LNCAP (cell line): ENCODE measurements around the gene SUN3.

ENCODE experiments used
- TF ChIP-seq, protein P1 (sequence below): fragments of 450-650 bp; IDR thresholded peaks from 2 replicates; pipeline ENCODE4 v1.5.1; 2017; ENCODE audit warnings: mild to moderate bottlenecking

The SUN3 gene

GRCh38 chr7:48004638-48005037, 24.3 kb downstream of the SUN3 start:
- TF ChIP-seq, protein P1, sequence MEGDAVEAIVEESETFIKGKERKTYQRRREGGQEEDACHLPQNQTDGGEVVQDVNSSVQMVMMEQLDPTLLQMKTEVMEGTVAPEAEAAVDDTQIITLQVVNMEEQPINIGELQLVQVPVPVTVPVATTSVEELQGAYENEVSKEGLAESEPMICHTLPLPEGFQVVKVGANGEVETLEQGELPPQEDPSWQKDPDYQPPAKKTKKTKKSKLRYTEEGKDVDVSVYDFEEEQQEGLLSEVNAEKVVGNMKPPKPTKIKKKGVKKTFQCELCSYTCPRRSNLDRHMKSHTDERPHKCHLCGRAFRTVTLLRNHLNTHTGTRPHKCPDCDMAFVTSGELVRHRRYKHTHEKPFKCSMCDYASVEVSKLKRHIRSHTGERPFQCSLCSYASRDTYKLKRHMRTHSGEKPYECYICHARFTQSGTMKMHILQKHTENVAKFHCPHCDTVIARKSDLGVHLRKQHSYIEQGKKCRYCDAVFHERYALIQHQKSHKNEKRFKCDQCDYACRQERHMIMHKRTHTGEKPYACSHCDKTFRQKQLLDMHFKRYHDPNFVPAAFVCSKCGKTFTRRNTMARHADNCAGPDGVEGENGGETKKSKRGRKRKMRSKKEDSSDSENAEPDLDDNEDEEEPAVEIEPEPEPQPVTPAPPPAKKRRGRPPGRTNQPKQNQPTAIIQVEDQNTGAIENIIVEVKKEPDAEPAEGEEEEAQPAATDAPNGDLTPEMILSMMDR: no peak

DNA sequence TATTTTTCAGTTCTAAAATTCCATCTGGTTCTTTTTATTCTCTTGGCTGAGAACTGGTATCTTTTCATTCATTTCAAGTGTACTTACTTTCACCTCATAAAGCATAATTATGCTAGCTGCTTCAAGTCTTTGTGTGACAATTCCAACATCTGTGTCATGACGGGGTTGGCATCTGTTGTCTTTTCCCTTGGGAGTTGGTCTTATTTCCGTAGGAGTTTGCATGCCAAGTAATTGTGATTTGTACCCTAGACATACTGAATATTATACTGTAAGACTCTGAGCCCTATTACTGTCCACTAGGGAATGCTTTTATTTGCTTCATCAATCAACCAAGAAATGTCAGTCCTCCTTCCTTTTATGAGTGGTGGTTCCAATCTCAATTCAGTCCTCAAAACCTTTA, 24.9 kb downstream of the SUN3 start:
- TF ChIP-seq, protein P1: no peak

DNA sequence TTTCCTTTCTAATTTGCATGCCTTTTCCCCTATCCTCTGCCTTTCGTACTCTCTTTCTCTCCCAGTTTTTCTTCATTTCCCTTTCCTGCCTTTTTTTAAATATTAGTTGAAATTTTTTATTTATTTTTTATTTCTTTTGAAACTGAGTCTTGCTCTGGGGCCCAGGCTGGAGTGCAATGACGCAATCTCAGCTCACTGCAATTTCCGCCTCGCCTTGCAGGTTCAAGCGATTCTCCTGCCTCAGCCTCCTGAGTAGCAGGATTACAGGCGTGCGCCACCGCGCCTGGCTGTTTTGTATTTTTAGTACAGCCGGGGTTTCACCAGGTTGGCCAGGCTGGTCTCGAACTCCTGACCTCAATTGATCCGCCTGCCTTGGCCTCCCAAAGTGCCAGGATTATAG, 29.5 kb downstream of the SUN3 start:
- TF ChIP-seq, protein P1: no peak

- TF ChIP-seq, protein P1: no peak
Measured at GRCh38 chr7:47992446-47992845, 36.5 kb downstream of the SUN3 start.

- TF ChIP-seq, protein P1: no peak
Measured at GRCh38 chr7:47991741-47992311, 37.1 kb downstream of the SUN3 start.

GRCh38 chr7:47991270-47991669, 37.6 kb downstream of the SUN3 start:
- TF ChIP-seq, protein P1: no peak

GRCh38 chr7:47990592-47990991, 38.3 kb downstream of the SUN3 start:
- TF ChIP-seq, protein P1: no peak
